Measurements from ENCODE around the gene USP7.
"Not testable (repeated sequence)": the region's sequence is repeated elsewhere in the genome, so short reads cannot be mapped to it uniquely, and the experiment has no call there.

The USP7 gene

DNA sequence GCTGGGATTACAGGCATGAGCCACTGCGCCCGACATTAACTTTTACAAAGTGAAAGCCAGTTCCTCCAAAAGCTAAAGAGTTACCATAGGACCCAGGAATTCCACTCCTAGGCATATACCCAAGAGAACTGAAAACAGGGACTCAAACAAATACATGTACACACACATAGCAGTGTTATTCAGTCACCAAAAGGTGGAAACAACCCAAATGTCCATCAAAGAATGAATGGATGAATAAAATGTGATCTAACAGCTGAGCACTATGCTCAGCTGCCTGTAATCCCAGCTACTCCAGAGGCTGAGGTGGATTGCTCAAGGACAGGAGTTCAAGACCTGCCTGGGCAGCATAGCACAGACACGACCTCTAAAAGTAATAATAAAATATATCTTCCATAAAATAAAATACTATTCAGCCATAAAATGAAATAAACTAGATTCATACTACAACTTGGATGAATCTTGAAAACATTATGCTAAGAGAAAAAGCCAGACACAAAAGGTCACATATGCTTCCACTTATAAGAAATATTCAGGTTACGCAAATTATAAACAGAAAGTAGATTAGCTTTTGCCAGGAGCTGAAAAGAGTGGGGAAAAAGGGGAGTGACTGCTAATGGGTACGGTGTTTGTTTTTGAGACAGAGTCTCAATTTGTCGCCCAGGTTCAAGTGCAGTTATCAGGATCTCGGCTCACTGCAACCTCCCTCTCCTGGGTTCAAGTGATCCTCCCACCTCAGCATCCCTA is 9.3 kb upstream of the USP7 start:
- DNase-seq (ENCODE audit: low spot score) = no peak

DNA sequence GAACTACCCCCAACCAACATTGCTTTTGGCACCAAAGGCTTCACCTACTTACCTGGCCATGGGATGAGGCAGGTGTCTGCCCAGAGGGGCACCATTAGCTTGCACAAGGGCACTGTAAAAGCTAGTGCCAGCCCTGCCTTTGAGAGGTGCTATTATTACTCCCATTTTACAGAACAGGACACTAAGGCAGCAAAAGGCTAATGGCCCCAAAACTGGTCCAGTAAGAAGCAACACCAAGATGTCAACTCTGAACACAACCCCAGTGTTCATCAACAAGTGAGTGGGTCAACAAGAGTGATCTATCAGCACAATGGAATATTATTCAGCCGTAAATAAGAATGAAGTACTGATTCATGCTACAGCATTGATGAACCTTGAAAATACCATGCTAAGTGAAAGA is 7.7 kb upstream of the USP7 start:
- no peak for DNase-seq (ENCODE audit: low spot score)

DNA sequence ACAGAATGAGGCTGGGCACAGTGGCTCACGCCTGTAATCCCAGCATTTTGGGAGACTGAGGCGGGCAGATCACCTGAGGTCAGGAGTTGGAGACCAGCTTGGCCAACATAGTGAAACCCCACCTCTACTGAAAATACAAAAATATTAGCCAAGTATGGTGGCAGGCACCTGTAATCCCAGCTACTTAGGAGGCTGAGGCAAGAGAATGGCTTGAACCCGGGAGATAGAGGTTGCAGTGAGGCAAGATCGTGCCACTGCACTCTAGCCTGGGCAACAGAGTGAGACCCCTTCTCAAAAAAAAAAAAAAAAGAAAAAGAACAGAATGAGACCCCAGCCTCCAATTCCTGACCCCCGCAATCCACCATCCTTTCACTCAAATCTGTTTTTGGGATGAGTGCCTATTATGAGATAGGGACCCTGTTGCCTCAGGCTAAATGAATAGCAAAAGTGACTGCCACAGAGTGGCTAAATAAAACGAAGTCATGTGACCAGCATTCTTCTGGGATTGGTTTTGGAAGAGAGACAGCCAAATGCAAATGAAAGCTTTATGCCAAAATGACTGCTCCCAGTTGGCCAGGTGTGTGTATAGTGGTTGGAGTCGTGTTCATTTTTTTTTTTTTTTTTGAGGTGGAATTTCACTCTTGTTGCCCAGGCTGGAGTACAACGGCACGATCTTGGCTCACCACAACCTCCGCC is 5.6 kb upstream of the USP7 start:
- DNase-seq (ENCODE audit: low spot score) = not testable (repeated sequence)

DNA sequence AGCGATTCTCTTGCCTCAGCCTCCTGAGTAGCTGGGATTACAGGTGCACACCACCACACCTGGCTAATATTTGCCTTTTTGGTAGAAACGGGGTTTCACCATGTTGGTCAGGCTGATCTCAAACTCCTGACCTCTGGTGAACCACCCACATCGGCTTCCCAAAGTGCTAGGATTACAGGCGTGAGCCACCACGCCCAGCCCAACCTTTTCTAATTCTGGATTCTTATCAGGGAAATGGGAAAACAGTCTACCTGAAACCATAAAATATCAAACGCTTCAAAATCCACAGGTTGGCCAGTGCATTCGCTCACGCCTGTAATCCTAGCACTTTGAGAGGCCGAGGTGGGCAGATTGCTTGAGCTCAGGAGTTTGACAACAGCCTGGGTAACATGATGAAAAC is 4.3 kb upstream of the USP7 start:
- DNase-seq (ENCODE audit: low spot score) = not testable (repeated sequence)

DNA sequence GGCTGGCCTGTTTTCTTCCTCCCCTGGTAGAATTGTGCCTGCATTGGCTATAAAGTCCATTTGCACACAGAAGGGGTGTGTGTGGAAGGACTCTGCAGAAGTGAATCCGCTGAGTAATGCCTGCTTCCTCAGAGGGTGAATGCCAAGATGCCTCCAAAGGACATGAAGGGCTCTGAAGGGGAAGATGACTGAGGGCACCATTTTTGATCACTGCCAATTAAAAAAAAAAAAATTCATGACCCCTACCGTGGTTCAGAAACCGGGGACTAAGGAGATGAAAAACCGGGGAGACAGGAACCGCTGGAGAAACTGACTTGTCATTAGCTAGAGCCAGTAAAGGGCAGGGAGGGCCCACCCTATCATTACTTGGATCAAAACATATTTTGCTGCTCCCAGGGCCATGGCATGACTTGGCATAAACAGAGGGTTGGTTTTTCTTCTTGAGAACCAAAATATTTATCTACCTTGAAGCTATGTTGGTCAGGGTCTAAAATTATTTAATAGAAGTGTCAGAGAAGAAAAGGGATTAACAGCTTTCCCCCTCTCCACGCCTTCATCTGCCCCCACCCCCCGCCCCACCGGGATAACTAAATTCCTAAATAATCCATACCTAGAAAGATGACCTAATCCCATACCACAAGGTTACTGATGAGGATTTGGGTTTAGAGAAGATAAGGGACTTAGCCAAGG is 3.6 kb upstream of the USP7 start:
- DNase-seq (ENCODE audit: low spot score) = no peak

DNA sequence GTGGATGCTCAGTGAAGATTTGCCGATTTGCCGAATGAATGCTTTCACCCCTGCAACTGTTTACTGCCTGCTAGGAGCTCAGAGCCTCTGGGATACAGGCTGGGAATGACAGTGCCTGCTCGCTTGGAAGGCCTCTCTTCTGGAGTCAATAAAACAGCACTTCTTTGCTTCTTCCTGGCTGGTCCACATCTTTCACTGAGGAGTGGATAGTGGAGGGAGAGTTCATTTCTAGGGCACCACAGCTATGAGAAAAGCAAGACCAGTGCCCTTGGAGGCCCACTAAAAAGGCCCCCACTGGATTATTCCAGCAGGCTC is 3.1 kb upstream of the USP7 start:
- no peak for DNase-seq (ENCODE audit: low spot score)

DNA sequence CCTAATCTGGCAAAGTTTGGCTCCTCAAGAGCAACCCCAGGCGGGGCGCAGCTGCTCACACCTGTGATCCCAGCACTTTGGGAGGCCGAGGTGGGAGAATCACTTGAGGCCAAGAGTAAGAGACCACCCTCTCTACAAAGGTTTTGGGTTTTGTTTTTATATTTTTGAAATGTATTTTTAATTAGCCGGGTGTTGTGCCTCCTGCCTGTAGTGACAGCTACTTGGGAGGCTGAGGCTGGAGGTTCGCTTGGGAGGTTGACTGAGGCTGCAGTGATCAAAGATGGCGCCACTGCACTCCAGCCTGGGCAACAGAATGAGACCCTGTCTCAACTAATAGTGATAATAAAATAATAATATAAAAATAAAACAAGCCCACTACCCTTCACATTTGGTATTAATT is 756 bp upstream of the USP7 start:
- no peak for DNase-seq (ENCODE audit: low spot score)

DNA sequence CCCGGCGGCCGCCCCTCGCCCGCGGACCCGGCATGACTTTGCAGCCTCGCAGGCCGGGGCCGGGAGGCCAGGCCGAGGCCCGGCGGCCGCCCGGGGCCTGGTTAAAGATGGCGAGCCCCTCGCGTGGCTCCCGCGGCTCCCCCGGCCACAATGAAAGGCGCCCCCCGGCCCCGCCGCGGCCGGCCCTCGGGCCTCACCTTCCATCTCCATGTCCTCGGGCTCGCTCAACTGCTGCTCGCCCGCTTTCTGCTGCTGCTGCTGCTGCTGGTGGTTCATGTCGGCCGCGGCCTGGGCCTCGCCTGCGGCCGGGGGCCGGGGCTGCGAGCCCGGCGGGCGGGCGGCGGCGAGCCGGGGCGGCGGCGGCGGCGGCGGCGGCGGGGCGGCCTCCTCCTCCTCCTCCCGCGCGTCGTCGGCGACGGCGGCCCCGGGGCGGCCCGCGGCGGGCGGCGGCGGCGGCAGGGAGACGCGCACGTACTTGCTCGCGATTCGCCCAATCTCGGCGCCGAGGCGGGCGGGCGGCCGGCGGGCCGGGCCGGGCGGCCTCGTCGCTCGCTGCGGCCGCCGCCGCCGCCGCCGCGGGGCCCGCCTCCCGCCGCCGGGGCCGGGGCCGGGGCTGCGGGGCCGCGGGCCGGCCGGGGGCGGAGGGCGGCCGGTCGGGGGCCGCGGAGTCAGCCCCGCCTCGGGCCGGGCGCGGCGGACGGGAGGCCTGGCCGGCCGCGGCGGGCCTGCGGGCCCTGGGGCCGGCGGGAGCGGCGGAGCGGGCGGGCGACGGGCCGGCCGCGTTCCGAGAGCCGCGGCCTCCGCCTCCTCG is 491 bp downstream of the USP7 start:
- no peak for DNase-seq (ENCODE audit: low spot score)

DNA sequence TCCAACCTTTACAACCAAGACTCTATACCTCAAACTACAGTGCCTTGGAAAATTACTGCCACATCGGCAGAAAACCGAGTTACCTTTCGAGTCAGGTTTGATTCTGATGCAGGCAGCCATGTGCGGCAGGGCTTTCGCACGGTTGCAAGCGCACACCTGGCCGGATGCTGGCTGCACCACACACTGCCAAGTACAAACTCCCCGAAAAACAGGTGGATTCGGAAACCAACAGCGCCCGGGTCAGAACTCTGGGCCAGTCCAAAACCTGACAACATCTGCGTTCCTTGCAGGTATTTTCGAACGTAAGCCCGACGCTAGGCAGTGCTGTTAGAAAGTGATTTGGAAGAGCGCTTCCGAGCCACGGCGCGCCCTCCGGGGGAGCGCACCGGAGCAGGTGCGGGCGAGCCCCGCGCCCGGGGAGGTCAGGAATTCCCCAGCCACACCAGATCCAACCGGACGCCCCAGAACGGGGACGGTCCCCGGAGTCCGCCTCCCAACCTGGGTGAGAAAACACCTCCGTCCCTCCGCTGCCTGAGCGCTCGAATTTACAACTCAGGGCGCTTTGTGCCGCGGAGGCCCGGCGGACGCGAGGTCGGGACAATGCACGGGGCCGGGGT is 1.2 kb downstream of the USP7 start:
- no peak for DNase-seq (ENCODE audit: low spot score)

DNA sequence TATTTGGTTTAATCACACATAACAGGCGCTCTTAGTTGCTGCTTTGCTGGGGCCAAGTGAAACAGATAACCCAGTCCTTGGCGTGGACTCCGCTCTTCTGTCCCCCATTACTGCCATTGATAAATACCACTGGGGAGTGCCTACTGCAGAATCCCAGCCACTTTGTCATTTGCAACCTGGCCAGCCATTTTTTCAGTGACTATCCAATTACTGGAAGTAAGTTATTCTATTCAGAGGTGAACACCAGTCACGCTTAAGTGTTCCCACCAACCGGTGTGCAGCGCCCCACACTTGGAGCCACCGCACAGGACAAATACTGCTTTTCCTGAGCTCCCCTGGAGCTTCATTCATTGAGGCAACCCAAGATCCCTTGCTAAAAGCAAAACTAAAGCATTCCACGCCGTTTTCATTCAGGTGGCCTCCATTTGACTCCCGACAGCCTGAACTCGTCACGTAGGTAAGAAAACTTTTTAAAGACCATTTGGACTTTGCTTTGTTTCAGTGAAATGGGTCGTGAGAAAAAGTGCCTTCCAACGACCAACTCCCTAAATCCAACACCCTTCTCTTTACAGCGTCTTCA is 1.8 kb downstream of the USP7 start:
- DNase-seq (ENCODE audit: low spot score) = no peak

DNA sequence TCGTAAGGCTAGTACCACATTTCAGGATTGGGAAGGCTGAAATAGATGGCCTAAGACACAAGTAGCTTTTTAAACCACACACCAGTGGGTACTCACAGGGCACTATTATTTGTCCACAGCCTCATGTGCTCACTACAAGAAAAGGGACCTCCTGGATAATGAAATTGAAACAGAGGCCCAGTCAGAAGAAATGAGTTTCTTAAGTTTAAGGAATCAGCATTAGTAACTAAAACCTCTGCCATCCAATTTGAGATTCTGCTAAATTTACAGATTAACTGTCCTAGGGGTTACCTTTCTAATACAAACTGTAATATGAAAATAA is 3.0 kb downstream of the USP7 start:
- DNase-seq (ENCODE audit: low spot score) = no peak

DNA sequence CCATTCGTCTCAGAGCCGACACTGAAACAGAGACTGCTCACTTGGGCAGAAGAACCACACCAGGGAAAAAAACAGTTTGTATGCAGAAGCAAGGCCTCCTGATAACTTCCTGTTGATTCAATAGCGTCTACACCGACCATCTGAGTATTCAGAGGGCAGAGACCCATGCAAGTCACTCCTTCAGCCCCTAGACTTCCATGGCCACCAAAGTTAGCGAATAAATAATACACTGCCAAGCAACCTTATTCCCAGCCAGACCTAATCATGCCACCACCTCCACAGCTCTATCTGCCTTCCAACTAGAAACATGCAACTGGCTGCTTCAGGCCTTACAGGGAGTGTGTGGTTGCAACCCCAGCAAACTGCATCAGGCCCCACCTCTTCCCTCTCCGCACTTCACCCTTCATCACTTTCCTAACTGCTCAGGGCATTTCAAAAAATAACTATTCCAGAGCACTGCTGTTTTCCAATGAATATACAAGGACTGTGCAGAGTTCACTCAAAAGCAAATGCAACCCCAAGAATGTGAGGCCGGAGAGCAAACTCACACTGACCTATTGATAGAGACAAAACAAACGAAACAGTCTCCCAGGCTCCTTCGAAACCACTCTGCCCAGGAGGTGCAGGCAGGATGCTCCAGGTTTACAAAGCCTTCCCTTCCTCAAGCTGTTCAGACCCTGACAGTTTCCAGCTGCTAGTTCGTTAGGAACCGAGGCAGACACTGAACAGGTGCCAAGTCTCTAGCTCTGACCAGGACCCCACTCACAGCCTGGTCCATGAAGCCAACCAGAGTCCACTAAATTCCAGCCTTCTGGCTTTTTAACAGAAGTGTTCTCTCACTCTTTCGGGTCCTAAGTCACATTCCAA is 3.6 kb downstream of the USP7 start:
- DNase-seq (ENCODE audit: low spot score) = peak; percentile 70

DNA sequence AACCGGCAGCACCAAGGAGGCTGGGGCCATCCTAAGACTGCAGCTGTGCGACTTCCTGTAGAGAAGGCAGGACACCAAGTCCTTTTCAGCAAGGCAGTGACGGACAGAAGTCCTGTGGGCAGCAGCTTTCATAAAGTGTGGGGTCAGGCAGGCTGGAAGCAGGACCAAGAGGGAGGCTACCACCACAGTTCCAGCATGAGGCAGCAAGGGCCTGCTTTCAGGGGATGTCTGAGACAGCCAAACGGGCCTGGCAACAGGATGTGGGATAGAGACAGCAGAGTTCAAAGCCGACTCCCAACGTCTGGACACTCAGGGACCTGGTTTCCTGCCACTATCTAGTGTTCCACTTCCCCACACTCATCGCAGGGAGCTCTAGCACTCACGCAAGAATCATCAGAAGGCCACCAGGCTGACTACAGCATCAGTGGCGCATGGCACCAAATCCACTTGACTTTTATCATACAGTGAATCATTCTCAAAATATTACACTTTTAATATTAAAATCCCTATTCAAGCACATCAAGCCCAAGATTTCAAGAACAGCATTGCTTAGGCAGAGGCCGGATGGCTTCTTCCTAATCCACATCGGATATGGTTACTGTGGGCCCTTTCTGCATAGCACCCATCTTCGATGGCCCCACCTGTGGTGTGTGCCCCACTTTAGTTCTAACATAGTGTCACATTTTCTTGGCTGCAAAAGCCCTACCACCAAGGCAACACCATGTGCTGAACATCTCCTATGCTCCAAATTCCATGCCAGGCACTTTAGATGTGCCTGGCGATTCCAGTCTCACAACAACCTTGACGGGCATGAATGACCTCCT is 5.2 kb downstream of the USP7 start:
- peak; percentile 95 for DNase-seq (ENCODE audit: low spot score)

DNA sequence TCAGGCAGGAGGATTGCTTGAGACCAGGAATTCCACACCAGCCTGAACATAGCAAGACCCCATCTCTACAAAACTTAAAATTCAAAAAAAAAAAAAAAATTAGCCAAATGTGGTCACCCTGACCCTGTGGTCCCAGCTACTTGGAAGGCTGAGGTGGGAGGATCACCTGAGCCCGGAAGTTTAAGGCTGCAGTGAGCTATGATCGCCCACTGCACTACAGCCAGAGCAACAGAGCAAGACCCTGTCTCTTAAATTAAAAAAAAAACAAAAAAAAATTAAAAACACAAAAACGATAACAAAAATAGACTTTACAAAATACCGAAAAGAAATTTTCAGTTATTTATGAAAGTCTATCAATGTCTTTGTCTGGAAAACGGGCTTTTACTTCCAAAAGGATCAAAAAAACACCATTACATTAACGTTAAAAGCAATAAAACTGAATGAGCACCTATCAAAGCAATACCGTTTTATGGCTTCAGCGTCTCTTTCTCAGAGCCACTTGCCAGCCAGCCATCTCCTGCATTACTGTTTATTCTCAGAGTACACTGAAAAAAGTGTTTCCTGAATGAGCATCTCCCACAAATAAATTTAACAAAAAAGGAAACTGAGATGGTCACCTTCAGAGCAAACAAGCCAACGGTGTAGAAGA is 6.1 kb downstream of the USP7 start:
- DNase-seq (ENCODE audit: low spot score) = no peak

DNA sequence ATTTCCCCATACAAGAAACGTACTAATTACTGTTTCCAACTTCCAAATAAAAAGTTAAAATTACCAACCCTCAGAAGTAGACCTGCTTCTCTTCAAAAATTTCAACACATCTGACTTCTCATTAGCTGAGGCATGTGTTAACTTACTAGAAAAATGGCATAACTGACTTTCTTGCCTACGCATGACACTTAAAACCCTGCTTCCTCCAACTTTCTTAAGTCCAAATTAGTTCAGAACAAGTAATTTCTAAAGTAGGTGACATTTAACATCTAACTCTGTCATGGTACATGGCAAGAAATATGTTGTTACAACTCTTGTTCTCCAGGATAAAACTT is 6.7 kb downstream of the USP7 start:
- DNase-seq (ENCODE audit: low spot score) = no peak

DNA sequence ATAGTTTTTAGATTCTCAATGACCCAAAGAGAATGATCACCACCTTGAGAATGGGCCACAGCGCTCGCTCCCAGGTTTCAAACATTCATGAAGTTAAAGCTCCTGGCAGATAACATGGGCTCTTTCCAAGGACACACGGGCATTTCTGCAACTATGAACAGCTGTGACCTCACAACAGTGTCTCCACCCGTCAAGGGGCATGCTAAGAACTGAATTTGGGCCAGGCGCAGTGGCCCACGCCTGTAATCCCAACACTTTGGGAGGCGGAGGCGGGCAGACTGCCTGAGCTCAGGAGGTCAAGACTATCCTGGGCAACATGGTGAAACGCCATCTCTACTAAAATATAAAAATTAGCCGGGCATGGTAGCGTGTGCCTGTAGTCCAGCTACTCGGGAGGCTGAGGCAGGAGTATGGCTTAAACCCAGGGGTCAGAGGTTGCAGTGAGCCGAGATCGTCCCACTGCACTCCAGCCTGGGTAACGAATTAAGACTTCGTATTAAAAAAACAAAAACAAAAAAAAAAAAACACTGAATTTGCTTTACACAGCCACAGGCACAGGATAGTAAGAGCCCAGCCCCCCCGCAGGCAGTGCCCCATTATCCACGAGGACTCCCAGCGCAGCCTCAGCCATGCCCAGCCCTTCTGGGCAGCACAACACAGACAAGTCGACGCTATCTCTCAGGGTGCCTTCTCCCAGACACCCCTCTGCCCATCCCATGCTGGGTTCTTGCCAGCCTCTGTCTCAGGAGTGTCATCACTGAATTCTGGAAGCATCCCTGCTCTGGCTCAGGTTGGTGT is 7.2 kb downstream of the USP7 start:
- DNase-seq (ENCODE audit: low spot score) = no peak

DNA sequence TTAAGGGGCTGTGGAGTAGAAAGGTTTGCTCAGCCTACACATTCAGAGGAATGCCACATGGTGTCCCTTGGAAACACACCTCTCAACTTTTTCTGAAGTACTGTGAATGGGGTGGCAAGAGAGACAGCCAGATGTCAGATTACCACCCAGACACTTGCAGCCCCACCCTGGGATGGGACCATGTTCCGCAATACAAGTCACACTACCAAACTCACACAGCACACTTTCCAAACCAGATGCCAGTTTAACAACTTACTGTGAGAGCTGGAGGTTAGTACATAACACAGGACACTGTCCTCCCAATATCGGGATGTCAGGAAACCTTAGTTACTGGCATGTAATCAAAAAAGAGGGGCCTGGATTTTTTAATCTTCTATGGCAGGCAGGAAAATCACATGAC is 7.9 kb downstream of the USP7 start:
- DNase-seq (ENCODE audit: low spot score) = no peak

DNA sequence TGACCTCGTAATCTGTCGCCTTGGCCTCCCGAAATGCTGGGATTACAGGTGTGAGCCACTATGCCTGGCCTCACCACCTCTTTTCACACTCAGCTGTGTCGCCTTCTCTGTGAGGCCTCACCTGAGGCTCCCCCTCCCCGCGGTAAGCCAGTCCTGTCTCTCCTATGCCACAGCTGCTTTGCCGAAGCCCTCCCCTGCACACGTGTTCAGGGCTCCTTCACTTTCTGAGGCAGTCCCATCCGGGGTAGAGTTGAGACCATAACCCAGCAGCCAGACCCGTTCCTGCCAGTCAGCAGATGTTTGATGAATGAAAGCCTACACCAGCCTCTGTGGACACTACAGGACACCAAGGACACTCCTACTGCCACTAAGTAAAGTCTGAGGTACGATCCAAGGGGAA is 10.6 kb downstream of the USP7 start:
- DNase-seq (ENCODE audit: low spot score) = no peak

DNA sequence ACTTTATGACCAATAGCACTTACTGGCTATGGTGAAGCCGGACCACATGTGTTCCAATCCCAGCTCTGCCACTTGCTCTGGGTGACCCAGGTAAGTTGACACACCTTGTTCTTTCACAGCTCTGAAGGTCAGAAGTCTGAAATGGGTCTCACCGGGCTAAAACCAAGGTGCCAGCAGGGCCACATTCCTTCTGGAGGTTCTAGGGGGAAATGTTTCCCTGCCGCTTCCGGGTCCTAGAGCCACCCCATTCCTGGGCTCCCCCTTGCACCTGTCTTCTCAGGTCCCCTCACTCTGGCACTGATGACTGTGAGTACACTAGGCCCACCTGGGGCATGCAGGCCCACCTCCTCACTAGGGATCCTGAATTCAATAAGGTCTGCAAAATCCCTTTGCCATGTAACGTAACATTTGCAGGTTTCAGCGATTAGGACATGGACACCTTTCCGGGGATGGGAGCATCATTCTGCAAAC is 11.4 kb downstream of the USP7 start:
- no peak for DNase-seq (ENCODE audit: low spot score)

All from kidney capillary endothelial cell (primary cell).